GM12801 (cell line): ENCODE results near the gene PNLIPRP3.

Experiments
- TF ChIP-seq, protein P1 (sequence below): IDR thresholded peaks from one replicate; pipeline ENCODE4 v1.5.1; 2011; ENCODE audit warnings: control low read depth; ENCODE audit not compliant: insufficient read length; ENCODE audit errors: extremely low read depth

The PNLIPRP3 gene

DNA sequence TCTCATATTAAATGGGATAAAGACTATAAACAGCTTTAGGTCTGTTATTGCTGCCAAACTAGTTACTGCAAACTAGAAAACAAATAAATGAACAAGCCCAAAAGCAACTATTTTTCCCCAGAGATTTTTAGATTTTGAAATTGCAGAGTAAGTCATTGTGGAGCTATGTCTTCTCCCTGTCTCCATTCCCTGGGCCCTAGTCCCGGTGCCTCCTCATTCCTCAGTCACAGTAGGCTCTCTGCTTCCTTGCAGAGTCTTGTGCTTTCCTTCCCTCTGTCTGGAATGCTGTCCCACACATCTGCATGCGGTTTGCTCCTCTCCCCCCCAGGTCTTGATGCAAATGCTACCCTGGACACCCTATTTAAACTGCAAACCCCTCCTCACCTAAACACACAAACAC, 4.0 kb downstream of the PNLIPRP3 start:
- TF ChIP-seq, protein P1, sequence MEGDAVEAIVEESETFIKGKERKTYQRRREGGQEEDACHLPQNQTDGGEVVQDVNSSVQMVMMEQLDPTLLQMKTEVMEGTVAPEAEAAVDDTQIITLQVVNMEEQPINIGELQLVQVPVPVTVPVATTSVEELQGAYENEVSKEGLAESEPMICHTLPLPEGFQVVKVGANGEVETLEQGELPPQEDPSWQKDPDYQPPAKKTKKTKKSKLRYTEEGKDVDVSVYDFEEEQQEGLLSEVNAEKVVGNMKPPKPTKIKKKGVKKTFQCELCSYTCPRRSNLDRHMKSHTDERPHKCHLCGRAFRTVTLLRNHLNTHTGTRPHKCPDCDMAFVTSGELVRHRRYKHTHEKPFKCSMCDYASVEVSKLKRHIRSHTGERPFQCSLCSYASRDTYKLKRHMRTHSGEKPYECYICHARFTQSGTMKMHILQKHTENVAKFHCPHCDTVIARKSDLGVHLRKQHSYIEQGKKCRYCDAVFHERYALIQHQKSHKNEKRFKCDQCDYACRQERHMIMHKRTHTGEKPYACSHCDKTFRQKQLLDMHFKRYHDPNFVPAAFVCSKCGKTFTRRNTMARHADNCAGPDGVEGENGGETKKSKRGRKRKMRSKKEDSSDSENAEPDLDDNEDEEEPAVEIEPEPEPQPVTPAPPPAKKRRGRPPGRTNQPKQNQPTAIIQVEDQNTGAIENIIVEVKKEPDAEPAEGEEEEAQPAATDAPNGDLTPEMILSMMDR = no peak

GRCh38 chr10:116437076-116437692, 9.5 kb downstream of the PNLIPRP3 start:
- TF ChIP-seq, protein P1 = no peak

DNA sequence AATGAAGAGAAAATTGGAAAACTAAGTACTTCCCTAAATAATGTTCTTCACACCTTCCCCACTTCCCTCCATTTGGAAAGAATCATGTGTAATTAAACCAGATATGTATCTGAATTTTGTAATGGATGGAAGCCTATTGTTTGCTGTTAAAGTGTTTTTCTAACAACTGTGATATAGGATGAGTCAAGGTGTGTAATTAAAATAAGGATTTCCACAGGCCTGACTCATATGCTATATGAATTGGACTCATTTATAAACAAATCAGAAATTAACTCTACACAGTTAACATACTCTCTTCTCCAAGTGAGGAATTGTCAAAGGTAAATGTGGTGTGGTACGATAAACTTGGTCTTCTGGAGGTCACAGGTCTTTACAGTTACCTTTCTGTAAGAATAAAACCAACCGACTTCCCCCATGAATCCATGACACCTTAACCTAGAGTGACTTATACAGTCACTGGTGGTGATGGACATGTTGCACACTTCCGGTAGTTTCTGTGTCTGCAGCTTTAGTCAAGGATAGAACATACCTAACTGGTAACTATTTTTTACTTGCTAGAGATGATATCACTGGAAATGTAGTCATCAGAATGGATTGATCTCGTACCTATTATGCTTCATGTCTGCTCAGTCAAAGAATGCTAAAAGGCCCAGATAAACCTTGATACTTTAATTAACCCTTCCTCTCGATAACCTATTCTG, 12.8 kb downstream of the PNLIPRP3 start:
- TF ChIP-seq, protein P1 = no peak

- TF ChIP-seq, protein P1 = no peak
These were observed 17.0 kb downstream of the PNLIPRP3 start for GRCh38 chr10:116444527-116445142.

GRCh38 chr10:116450861-116451260, 23.2 kb downstream of the PNLIPRP3 start:
- TF ChIP-seq, protein P1 = no peak

DNA sequence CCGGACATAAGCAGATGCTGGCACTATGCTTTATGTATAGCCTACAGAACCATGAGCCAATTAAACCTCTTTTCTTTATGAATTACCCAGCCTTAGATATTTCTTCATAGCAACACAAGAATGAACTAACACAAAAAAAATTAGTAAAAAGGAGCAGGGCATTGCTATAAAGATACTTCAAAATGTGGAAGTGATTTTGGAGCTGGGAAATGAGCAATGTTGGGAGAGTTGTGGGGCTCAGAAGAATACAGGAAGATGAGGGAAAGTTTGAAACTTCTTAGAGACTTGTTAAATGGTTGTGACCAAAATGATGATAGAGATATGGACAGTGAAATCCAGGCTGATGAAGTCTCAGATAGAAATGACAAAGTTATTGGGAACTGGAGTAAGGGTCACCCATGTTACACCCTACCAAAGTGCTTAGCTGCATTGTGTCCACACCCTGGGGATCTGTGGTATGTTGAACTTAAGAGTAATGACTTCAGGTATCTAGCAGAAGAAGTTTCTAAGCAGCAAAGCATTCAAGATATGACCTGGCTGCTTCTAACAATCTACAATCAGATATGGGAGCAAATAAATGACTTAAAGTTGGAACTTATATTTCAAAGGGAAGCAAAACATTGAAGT, 24.2 kb downstream of the PNLIPRP3 start:
- TF ChIP-seq, protein P1 = no peak

- TF ChIP-seq, protein P1 = no peak
These were observed 24.7 kb downstream of the PNLIPRP3 start for GRCh38 chr10:116452338-116452720.
